Measurements from ENCODE around the gene INKA2.
A peak's percentile ranks its signal among the peaks of the same experiment; 100 is the strongest.

Gene INKA2

DNA sequence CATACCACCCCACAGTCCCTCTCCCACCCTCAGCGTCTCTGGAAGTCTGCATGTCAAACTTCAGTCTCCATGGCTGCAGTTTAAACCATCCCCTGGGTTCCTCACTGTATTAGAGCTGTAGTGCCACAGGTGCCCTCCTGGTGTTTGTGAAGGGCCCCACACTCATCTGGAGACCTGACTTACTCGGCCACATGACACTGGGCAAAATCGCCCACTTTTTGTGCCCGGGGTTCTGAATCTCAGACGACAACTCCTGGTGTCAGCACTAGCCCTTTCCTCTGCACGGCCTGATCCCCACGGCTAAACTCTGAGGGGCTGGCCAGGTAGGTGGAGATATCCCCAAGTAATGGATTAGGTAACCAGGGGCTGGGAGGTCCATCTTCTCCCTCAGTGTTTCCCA lies 6.5 kb downstream of the INKA2 start:
- no peak for DNase-seq (ENCODE audit: low spot score)

DNA sequence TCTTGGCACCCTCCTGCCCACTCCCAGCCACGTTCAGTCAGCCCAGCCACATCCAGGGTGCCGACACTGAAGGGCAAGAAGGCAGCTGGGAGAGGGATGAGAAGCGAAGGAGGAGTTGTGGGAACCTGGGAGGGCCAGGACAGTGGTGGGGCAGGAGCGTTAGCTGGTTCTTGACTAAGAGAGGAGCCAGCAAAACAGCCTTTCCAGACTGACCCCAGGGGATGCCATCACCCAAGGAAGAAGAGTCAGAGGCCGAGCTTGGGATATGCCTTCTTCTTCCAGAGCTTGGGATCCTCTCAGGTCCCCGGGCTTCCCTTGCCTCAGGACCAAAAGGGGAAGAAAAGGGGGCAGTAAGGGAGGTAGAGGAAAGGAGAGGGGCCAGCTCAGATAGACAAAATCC lies 7.2 kb downstream of the INKA2 start:
- DNase-seq (ENCODE audit: low spot score), result no peak

DNA sequence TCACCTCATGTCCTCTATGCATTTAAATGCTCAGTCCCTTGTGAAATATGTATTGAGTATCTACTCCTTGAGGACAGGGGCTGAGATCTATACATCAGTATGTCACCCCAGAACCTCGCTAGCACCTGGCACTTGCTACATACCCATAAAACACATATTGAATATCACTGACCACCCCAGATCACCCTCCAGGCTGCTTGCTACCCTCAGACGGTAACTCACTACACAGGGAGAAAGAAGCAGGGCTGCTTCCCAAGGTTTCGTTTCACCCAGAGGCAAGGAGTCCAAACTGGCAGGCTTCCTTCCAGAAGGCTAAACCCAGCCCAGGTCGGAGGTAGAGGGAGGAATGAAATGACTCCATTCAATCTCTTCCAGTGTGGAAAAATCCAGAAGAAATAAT lies 8.5 kb downstream of the INKA2 start:
- no peak for DNase-seq (ENCODE audit: low spot score)

DNA sequence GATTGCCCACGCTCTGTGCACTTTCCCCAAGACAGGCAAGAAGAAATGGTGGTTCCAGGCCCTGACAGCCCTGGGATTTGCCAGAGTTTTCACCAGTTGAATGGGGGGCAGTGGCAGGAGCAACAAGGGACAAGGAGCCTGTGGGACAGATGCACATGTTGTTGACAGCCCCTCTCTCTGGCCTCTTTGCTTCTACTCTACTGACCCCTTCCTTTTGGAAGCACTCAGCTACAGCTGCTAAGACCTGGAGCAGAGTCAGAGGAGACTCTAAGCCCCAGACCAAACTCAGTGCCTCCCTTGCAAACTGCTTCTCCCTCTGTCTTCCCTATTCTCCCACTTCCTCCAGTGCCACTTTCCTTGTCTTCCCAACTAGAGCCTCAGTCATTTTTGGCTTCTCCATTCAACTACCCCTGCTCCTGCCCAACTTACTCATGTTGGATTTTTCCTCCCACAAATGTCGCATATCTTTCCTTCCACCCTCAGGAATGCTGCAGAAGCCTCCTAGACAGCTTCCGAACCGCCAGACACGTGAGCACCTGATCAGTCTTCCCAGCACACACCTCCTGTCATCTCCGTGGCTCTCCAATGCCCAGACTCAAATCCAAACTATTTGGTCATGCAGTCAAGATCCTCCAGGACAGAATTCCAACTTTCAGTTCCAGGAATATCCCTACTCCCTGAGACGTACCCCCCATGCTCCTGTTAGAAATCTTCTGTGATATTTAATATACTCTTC lies 9.1 kb downstream of the INKA2 start:
- no peak for DNase-seq (ENCODE audit: low spot score)

DNA sequence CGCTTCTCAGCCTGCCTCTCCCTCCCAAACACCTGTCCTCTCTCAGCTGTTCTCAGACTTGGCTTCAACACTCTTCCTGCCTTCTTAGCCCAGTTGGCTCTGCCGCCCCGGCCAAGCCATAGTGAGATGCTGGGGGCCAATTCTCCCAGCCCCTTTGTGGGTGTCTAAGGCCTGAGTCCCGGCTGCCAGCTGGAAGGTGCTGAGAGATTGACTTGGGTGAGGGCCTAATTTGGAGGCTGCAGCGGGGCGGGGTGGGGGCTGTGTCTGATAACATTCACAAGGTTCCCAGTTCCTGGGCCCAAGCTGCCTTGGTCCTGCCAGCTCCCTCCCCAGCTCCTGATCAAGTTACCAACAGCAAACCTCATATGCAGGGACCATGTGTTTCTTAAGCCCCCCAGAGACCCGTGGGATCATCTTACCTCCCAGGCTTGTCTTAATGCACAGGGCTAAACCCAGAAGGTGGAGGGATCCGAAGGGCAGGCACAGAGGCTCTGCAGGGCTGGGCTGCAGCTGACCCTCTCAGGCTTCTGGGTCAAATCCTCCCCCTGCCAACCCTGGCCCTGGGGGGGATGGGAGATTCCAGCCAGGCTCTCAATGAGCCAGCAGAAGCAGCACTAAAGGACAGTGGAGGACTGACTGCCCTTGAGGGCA lies 9.8 kb downstream of the INKA2 start:
- DNase-seq (ENCODE audit: low spot score), result no peak

DNA sequence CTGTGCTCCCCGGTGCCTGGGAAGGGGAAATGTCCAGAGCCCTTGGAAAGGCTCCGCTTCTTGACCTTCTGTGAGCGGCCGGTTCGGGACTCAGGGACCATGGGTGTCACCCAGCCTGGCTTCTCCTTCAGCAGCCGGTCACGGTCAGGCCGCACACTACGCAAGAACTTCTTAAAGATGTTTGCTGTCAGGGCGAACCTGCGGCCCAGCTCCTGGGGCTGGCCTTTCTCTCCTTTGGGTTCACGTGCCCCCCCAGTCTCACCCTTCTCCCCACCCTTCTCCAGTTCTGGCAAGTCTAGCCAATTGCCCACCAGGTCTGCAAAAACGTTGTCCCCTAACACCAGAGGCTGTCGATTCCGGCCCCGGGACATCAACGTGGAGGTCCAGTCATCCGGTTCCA lies 12.1 kb downstream of the INKA2 start:
- DNase-seq (ENCODE audit: low spot score), result no peak

DNA sequence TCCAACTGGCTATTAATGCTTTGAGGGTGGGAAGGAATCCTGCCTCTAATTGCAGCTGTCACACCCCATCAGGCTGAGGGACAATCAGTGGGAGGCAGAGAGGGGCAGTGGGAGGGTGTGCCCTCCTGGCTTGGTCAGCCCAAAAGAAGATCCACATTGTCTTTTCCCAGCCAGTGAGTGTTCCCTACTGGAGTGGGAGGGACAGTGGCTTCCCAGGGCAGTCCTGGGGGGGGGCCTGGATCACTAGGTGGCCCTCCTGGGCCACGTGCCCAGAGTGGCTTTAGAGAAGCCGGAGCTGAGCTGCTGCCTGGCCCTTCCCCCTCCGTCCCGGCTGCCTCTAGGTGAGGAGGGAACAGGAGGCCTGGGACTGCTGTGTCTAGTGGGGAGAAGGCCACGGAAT lies 14.0 kb downstream of the INKA2 start:
- DNase-seq (ENCODE audit: low spot score), result no peak

DNA sequence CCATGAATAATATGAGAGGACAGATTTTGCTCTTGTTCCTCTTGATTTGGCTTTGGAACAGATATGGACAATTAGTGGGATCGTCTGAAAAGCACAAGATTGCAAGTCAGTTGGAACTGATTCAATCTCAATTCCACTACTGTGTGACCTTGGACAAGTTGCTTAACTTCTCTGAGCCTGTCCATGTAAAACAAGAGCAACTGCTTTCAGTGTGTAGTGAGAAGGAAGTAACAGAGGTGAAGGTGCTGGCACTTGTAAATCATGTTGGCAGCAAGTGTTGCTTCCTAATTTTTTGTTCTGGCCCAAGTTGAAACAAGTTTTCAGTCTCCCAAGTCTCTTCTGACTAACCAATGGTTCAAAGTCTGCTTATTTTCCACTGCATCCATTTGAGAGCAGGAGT lies 15.3 kb downstream of the INKA2 start:
- DNase-seq (ENCODE audit: low spot score), result no peak

DNA sequence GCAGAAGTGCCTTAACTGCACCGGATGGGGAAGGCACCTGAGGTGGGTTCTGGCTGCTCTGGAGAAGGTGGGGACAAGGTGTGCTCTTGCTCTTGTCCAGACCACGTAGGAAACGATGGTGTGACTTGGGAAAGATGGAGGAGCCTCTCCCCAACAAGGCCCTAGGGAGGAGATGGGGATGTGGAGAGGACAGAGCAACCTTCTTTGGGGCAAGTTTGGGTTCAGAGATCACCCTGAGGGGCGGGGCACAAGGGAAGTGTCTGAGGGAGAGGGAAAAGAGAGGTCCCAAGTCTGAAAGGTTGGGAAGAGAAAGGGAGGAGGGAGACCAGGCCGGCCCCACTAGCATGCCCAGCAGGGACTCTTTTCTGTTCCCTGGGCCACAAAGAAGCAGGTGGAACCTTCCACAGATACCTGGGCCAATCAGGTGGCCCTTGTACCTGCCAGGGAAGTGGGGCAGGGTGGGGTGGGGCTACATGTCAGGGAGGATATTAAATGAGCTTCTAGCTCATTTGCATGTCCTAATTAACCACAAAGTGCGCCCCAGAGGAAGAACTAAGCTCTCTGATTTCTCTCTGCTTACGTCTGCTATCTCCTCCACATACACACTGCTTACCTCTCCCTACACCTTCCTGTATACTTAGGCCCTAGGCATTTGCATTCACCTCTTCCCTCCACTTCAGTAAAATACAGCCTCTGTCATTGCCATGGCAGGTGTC lies 15.9 kb downstream of the INKA2 start:
- DNase-seq (ENCODE audit: low spot score), result peak; percentile 14

DNA sequence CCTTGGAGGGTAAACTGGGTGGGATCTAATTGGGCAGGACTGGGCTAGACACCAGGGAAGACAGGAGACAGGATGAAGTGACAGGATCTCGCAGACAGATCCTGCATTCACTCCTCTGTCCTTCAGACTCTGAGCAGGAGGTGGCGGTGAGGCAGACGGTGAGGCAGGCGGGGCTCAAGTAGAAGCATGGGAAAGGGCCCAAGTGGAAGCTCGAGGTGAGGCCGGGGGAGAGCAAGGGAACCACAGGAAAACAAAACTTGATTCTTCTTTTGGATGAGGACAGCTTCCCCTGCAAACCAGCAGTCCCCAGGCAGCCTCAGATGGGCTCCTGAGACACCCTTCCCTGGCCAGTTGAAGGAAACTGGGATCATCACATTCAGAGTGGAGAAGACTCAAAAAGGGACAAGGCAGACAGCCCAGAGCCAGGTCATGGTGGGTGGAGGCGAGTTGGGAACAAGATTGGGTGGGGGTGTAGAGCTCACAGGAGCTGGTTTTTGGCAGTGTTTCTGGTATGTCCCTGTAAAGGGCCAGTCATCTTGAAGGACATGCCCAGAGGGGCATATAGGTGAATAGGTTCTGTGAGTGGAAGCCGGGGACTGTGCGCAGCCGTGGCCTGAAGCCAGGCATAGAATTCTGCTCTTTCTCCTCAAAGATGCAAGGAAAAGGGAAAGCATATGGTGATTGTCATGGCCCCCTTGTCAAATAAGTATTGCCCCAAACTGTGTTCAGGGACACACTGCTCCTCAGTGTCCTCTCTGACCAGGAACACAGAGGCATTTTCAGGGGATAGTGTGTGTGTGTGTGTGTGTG lies 18.0 kb downstream of the INKA2 start:
- no peak for DNase-seq (ENCODE audit: low spot score)

DNA sequence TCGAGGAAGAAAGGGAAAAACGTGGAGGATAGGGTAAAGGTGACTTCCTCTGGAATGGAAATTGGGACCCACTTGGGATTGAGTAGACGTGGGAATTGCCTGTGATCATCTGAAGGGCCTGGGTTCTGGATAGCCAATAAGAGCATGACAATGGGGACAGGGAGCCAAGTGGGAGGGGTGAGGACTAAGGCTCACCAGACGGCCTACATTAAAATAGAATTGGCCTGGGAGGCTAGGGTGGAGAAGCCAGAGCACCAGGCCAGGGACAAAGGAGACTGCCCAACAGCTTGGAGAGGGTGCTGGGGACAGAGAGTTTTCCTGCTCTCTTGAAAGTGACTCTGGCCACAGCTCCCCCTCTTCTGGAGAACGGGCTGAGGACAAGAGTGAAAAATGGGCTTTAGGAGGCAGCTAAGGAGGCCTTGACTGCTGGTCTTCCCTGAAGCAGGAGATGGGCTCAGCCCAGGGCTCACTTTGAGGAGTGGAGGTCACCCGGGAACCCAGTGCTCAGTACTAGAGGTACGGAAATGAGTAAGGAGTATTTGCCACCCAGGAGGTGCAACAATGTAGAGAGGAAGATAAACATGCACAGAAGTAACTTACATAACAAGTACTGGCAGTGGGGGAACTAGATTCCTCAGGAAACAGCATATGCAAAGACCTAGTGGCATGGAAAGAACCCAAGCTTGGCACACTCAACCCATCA lies 18.8 kb downstream of the INKA2 start:
- no peak for DNase-seq (ENCODE audit: low spot score)

DNA sequence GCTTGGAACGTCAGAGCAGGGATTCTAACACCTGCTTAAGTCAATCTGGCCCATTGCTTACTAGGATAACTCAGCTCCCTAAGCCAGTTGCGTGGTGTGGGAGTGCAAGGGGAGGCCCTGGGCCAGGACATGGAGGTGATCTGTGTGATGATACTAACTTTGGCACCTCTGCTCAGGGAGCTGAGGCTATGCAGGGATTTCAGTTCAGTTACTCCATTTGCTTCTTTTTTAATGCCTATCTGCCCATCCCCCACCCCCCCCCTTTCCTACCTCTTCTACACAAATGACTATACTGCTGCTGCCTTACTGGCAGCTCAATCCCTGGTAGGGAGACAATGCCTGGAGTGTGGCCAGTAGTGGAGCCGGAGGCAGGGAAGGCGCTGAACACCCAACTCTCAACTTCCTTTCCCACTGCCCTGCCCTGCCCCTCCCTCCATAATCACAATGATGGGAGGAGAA lies 19.5 kb downstream of the INKA2 start:
- DNase-seq (ENCODE audit: low spot score), result no peak

DNA sequence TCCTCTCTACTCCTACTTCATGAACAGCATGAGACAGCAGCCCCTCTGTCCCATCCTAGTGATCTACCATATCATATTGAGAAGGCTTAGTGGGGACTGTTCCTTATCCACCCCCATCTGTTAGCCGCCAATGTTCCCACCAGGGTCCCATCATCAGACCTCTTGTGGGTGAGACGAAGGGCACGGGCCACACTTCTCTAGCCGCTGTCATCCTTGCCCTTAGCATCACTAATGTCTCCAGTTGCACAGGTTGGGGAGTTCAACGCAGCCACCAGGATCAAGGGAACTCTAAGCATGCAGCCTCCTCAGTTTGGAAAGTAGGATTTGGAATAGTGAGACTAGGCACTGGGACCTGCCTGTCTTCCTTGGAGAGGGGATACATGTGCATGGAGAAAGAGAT lies 20.1 kb downstream of the INKA2 start:
- no peak for DNase-seq (ENCODE audit: low spot score)

DNA sequence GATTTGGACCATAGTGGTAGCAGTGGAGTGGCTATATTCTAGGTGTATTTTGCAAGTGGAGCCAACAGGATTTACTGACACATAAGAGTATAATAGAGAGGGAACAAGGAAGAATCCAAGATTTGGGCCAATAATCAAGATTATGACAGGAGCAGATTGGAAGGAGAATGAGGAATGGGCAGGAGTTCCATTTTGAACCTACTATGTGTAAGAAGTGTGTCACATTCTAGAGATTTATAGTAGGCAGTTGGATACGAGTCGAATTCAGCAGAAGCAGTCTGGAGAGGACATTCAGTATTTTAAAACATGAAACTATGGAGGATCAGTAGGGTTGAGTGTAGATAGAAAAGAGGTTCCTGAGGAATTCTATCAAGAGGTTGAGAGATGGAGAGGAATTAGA lies 21.7 kb downstream of the INKA2 start:
- DNase-seq (ENCODE audit: low spot score), result no peak

DNA sequence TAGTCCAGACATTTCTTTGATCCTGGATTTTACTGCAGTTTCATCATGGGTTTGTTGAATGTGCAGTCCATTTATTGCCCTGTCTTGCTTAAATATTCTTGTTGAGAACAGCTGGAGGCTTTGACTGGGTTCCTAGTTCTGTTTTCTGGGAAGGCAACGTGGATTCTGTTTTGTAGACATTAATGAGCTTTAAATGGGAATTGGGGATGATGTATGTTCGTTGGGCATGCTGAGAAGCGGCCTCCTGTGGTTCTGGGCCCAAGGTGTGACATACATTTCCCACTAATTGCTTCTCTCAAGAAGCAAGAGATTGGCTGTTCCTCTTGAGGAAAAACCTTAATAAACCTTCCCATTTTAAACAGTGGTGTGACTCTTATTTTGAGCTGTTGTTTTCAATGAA lies 22.9 kb downstream of the INKA2 start:
- no peak for DNase-seq (ENCODE audit: low spot score)

DNA sequence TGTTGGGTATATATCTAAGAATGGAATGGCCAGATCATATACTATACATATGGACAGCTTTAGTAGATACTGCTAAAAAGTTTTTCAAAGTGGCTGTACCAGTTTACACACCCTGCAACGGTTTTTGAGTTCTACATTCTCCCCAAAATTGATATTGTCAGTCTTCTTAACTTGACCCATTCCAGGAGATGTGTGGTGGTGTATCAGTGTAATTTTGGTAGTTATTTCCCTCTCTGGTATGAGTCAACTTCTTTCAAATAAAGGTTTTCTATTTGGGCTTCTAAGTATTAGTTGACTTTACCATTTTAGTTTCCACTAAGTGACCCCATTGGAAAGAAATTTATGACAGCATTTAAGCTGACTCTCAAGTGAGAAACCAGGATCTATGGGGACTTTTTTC lies 29.2 kb downstream of the INKA2 start:
- no peak for DNase-seq (ENCODE audit: low spot score)

DNA sequence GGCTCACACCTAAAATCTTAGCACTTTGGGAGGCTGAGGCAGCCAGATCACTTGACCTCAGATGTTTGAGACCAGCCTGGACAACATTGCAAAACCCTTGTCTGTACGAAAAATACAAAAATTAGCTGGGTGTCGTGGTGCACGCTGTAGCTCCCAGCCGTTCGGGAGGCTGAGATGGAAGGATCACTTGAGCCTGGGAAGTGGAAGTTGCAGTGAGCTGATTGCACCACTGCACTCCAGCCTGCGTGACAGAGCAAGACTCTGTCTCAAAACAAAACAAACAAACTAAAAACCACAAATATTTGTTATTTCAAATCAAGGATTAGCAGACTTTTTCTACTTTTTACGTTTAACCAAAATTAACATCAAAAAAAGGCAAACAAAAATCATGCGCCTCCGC lies 31.3 kb downstream of the INKA2 start:
- DNase-seq (ENCODE audit: low spot score), result no peak

DNA sequence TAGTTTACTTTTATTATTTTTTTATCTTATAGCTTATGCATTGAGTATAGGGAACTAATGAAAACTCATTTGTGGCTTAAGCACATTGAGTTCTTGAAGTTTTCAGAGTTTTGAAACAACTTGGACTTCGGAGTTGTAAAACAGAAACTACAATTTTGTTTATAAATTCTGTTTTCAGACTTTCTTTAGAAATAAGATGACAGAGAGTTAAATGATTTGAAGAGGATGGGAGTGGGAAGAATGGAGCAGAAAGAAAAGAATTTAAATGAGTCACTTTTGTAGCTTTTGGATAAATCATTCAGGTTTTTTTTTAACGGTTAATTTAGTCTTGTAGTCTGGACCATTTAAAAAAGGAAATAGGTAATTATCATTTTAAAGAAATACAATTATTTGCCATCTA lies 32.3 kb downstream of the INKA2 start:
- no peak for DNase-seq (ENCODE audit: low spot score)

DNA sequence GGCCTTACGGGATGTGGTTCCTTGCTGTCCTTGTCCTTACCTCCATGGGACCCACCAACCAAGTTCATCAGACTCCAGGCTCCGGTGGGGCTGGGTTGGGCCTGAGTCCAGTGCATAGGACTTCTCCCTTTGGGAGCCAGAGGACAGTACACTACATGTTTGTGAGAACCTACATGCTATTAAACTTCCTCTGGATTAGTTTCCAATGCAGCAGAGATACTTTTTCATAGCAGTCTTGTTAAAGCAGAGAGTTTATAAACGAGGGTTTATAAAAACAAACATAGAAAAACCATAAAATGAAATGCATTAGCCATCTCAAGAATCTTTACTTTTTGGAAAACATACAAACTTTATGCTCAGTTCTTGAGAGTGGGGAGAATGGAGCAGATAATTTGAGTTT lies 33.4 kb downstream of the INKA2 start:
- no peak for DNase-seq (ENCODE audit: low spot score)

DNA sequence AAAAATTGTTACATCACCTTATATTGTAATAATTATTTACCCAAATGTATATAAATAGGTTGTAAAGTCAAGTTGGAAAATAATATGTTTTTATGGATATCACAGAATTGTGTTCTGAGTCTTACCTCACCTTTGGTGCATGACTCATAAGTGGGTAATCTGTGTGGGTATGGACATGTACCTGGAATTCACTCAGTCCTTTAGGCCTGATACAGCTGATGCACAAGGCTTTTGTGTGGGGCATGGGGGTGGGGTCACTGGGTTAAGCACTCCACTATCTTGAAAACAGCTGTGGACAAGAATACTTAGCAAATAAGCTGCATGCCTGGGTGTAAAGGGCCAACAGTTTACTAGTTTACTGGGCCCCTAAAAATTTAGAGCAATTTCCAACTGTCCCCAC lies 34.4 kb downstream of the INKA2 start:
- peak; percentile 31 for DNase-seq (ENCODE audit: low spot score)

DNA sequence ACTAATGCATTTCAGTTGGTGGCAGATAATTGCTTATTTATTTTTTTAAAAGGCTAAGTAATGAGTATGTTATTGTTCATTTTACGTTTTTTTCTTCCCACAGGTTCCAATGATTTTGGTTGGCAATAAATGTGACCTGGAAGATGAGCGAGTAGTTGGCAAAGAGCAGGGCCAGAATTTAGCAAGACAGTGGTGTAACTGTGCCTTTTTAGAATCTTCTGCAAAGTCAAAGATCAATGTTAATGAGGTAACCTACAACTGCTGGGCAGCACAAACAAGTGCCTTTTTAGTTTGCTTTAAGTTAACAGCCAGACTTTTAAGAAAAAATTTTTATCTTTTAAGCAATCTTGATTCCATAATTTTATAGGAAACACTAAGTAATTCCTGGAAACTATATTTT lies 35.0 kb downstream of the INKA2 start:
- no peak for DNase-seq (ENCODE audit: low spot score)

DNA sequence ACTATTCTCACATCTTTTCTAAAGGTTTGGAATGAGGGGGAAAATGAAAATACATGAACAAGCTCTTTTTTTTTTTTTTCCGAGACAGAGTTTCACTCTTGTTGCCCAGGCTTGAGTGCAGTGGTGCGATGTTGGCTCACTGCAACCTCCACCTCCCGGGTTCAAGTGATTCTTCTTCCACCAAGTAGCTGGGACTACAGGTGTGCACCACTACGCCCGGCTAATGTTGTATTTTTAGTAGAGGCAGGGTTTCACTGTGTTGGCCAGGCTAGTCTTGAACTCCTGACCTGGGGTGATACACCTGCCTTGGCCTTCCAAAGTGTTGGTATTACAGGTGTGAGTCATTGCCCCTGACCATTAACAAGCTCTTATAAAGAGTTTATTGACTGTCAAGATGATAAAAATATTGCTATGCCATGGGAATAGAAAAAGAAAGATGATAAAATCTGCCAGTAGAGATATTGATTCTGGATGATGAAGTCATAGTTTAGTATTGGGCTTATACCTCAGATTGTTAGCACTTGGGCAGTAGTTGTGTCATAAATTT lies 36.6 kb downstream of the INKA2 start:
- DNase-seq (ENCODE audit: low spot score), result no peak

Measured in CD4-positive, alpha-beta T cell treated with Interleukin-15 for 4 hours (primary cell).